ENCODE measurements around the gene LCMT1. TPM values are rescaled to one million over a fixed set of nuclear protein-coding genes. Genes with fewer than 3 reads are reported as not detected.

Gene LCMT1
- total and polyA plus RNA-seq, 9 of the 15 experiments (the other 6 are each of a cell fraction or from before 2014, with no cell fraction given) = 20.0 to 42.8 (median 32.3) TPM

DNA sequence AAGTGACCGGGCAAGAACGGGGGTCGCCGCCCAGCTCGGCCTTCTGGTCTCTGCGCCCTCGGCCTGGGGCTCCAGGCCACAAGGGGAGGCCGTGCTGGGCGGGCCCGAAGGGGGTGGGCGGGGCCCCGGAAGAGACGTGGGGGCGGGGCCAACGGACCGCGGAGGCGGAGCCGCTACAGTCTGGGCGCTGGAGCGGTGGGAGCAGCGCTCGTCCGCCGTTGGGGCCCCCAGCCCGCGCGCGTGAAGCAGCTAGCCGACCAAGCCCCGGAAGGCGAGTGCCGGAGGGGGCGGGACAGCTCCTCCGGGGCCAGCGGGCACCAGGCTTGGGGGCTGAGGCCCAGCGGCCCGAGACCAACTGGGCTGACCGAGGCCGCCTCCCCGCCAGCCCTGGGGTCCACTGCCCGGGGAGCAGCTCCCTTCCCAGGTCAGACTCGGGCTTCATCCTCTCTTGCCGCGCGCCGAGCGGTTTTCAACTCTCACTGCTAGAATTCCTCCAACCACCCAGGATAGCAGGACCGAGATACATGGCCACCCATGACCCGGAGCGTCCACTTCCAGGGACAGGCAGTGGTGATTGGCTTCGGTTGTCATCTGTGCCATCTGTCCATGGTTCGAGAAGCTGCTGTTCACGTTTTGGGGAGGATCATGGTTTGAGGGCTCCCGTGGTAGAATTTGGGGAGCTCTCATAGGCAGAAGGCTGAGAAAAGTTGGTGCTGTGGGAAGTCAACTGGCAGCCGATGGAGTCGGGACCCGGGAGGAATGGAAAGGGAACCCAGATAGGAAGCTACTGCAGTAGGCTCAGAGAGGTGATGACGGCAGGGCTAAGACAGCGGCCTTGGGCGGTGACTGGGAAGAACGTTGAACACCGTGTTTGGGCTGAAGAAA, 44.6 kb upstream of the LCMT1 start (continued):
- TF ChIP-seq, protein P1, sequence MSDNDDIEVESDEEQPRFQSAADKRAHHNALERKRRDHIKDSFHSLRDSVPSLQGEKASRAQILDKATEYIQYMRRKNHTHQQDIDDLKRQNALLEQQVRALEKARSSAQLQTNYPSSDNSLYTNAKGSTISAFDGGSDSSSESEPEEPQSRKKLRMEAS (CRISPR knock-in tag; IDR thresholded peaks at IDR 0.05) = peak; percentile 33; the same call in 1 of the 2 replicates
- TF ChIP-seq TAF1 (IDR thresholded peaks at IDR 0.05; ENCODE audit: control insufficient read depth, extremely low read depth, insufficient read depth, low read length, severe bottlenecking) (peak; percentile 78), EP400 (IDR thresholded peaks at IDR 0.05) (peak; percentile 18; the same call in 1 of the 2 replicates), ZNF274 (IDR thresholded peaks at IDR 0.05; ENCODE audit: borderline replicate concordance, low read depth, low read length) (no peak), NFXL1 (CRISPR knock-in tag; IDR thresholded peaks at IDR 0.05) (no peak), SETDB1 (IDR thresholded peaks at IDR 0.05; ENCODE audit: low read length) (no peak), SMARCB1 (IDR thresholded peaks at IDR 0.05; ENCODE audit: insufficient read length, low read depth) (no peak), KDM5B (IDR thresholded peaks at IDR 0.05; ENCODE audit: insufficient replicate concordance, low read depth, low read length) (peak; percentile 58), TBP (optimal IDR thresholded peaks at IDR 0.05; ENCODE audit: low read depth, low read length) (peak; percentile 65), ZNF592 (IDR thresholded peaks at IDR 0.05) (0 out of 2 replicates have a peak, but pooled peaks have one; percentile 38), CGGBP1 (CRISPR knock-in tag; IDR thresholded peaks at IDR 0.05) (no peak), BMI1 (IDR thresholded peaks at IDR 0.05; ENCODE audit: low read length) (no peak), CTBP1 (IDR thresholded peaks at IDR 0.05; ENCODE audit: borderline replicate concordance) (0 out of 2 replicates have a peak, but pooled peaks have one; percentile 36), SMARCA5 (IDR thresholded peaks at IDR 0.05) (no peak), SUPT5H (IDR thresholded peaks at IDR 0.05) (peak; percentile 89), ATF7 (IDR thresholded peaks at IDR 0.05) (peak; percentile 50; the same call in 1 of the 2 replicates), NBN (IDR thresholded peaks at IDR 0.05; ENCODE audit: low read depth) (no peak), ATF2 (CRISPR knock-in tag; IDR thresholded peaks at IDR 0.05) (no peak), SMAD2 (IDR thresholded peaks at IDR 0.05; ENCODE audit: low read depth, low read length) (no peak)
- TF ChIP-seq, protein P2, sequence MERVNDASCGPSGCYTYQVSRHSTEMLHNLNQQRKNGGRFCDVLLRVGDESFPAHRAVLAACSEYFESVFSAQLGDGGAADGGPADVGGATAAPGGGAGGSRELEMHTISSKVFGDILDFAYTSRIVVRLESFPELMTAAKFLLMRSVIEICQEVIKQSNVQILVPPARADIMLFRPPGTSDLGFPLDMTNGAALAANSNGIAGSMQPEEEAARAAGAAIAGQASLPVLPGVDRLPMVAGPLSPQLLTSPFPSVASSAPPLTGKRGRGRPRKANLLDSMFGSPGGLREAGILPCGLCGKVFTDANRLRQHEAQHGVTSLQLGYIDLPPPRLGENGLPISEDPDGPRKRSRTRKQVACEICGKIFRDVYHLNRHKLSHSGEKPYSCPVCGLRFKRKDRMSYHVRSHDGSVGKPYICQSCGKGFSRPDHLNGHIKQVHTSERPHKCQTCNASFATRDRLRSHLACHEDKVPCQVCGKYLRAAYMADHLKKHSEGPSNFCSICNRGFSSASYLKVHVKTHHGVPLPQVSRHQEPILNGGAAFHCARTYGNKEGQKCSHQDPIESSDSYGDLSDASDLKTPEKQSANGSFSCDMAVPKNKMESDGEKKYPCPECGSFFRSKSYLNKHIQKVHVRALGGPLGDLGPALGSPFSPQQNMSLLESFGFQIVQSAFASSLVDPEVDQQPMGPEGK (CRISPR knock-in tag; IDR thresholded peaks at IDR 0.05; ENCODE audit: borderline replicate concordance) = no peak

Data from K562 (cell line).